Type B pancreatic cell (in vitro differentiated cells): ENCODE measurements around the gene ATXN10. TPM values are rescaled to one million over a fixed set of nuclear protein-coding genes. Genes with fewer than 3 reads are reported as not detected.

Experiments used
- DNase-seq: peaks from one replicate; pipeline ENCODE4 v3.0.0; 2021; ENCODE audit warnings: mixed read lengths; ENCODE audit not compliant: unreplicated experiment; ENCODE audit errors: extremely low spot score
- H3K27ac Mint-ChIP-seq: 2 replicates; pipeline ENCODE4 v1.8.0; 2021; ENCODE audit warnings: mild to moderate bottlenecking, mixed read lengths
- H3K27me3 Mint-ChIP-seq: 2 replicates; pipeline ENCODE4 v1.8.0; 2021; ENCODE audit warnings: mixed read lengths
- H3K36me3 Mint-ChIP-seq: 2 replicates; pipeline ENCODE4 v1.8.0; 2021; ENCODE audit warnings: mixed read lengths
- H3K4me1 Mint-ChIP-seq: one replicate; pipeline ENCODE4 v1.8.0; 2021; ENCODE audit warnings: mixed read lengths; ENCODE audit not compliant: unreplicated experiment
- H3K4me3 Mint-ChIP-seq: 2 replicates; pipeline ENCODE4 v1.8.0; 2021; ENCODE audit warnings: mild to moderate bottlenecking, mixed read lengths
- H3K9me3 Mint-ChIP-seq: 2 replicates; pipeline ENCODE4 v1.8.0; 2021; ENCODE audit warnings: mixed read lengths
- CTCF ChIP-seq: fragments of 200-600 bp; sonication (generic); conservative IDR thresholded peaks from 2 replicates; pipeline ENCODE4 v1.5.0; 2021; ENCODE audit warnings: antibody characterized with exemption, mild to moderate bottlenecking
- total RNA-seq: library from RNA; stranded (reverse); gene quantifications from 2 replicates; pipeline ENCODE4 v1.2.1, GENCODE V29; 2021; ENCODE audit warnings: low replicate concordance

Gene ATXN10
- total RNA-seq, 1 donor from 2014 or later = 182 TPM

- no peaks in the 10 kb centered on the region for H3K27me3 Mint-ChIP-seq
- H3K36me3 Mint-ChIP-seq = peaks cover 28% of the 10 kb centered on the region
- no peak for TF ChIP-seq CTCF
- H3K4me3 Mint-ChIP-seq = no peak overlapping the region
- H3K4me1 Mint-ChIP-seq = peaks cover 19% of the 10 kb centered on the region
- H3K27ac Mint-ChIP-seq = peak overlapping the region; percentile 81
- H3K9me3 Mint-ChIP-seq = no peaks in the 10 kb centered on the region
- DNase-seq = no peak
Observed at GRCh38 chr22:45777852-45778375, 106.3 kb downstream of the ATXN10 start.

- Mint-ChIP-seq H3K4me1 (peaks cover 49% of the 10 kb centered on the region), H3K27me3 (no peaks in the 10 kb centered on the region), H3K9me3 (no peaks in the 10 kb centered on the region), H3K4me3 (no peak overlapping the region), H3K27ac (no peak overlapping the region), H3K36me3 (peaks cover 23% of the 10 kb centered on the region)
- DNase-seq = no peak
- TF ChIP-seq CTCF = no peak
Observed at GRCh38 chr22:45781459-45781858, 109.8 kb downstream of the ATXN10 start.

GRCh38 chr22:45781966-45782365 lies 110.3 kb downstream of the ATXN10 start:
- H3K4me3 Mint-ChIP-seq = no peak overlapping the region
- H3K4me1 Mint-ChIP-seq = peaks cover 47% of the 10 kb centered on the region
- H3K27me3 Mint-ChIP-seq = no peaks in the 10 kb centered on the region
- no peak for TF ChIP-seq CTCF
- no peaks in the 10 kb centered on the region for H3K9me3 Mint-ChIP-seq
- no peak for DNase-seq
- H3K36me3 Mint-ChIP-seq = peaks cover 23% of the 10 kb centered on the region
- H3K27ac Mint-ChIP-seq = no peak overlapping the region

DNA sequence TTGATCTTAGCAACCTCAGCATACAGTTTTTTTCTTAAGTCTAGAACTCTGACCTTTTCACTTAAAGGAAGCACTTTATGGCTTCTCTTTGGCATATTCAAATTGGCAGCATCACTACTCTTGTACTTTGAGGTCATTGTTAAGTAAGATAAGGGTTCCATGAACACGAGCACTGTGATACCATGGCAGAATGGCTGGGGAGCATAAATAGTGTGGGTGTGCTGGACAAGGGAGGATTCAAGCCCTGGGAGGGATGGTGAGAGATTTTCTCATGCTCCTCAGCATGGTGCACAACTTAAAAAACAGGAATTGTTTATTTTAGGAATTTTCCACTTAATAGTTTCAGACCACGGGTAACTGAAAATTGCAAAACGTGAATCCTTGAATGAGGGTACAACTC lies 111.4 kb downstream of the ATXN10 start:
- TF ChIP-seq CTCF = no peak
- H3K27me3 Mint-ChIP-seq = no peaks in the 10 kb centered on the region
- H3K4me3 Mint-ChIP-seq = no peak overlapping the region
- H3K36me3 Mint-ChIP-seq = peaks cover 21% of the 10 kb centered on the region
- no peak overlapping the region for H3K27ac Mint-ChIP-seq
- peaks cover 42% of the 10 kb centered on the region for H3K4me1 Mint-ChIP-seq
- no peak for DNase-seq
- H3K9me3 Mint-ChIP-seq = no peaks in the 10 kb centered on the region

DNA sequence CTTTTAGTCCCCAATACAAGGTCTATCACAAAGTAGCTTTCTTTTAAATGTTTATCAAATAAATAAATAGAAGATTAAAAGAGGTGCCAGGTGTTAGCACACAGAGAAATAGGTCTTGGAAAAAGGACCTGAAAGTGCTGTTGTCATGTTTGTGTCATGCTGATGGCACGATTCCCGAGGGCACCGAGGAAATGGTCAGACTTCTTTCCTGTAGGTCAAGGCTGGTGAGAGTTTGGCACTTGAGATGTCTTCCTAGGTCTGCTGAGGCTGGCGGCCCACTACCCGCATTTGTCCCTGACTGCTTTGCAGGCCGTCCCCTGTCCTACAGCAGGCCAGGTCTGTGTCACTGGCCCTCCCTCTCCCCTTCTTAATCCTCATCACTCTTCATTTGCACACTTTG lies 112.1 kb downstream of the ATXN10 start:
- TF ChIP-seq CTCF = no peak
- no peaks in the 10 kb centered on the region for H3K27me3 Mint-ChIP-seq
- no peak overlapping the region for H3K4me3 Mint-ChIP-seq
- no peaks in the 10 kb centered on the region for H3K9me3 Mint-ChIP-seq
- H3K4me1 Mint-ChIP-seq = peaks cover 45% of the 10 kb centered on the region
- no peak overlapping the region for H3K27ac Mint-ChIP-seq
- H3K36me3 Mint-ChIP-seq = peaks cover 21% of the 10 kb centered on the region
- no peak for DNase-seq
